Hepatocyte (in vitro differentiated cells): ENCODE results near the gene PPWD1. TPM values are rescaled to one million over a fixed set of nuclear protein-coding genes. Genes with fewer than 3 reads are reported as not detected.
"Not testable (repeated sequence)": the region's sequence is repeated elsewhere in the genome, so short reads cannot be mapped to it uniquely, and the experiment has no call there.

ENCODE experiments used
- DNase-seq: peaks from one replicate; pipeline ENCODE4 v3.0.0-alpha.2; 2016; ENCODE audit warnings: low spot score
- H2AFZ ChIP-seq: fragments of 200-600 bp; sonication (generic); 2 replicates; pipeline ENCODE4 v1.6.0; 2016; ENCODE audit warnings: antibody characterized with exemption, mild to moderate bottlenecking
- H3K27ac ChIP-seq: fragments of 200-600 bp; sonication (generic); 2 replicates; pipeline ENCODE4 v1.5.1; 2016; ENCODE audit warnings: mild to moderate bottlenecking
- H3K27me3 ChIP-seq: fragments of 200-600 bp; sonication (generic); 2 replicates; pipeline ENCODE4 v1.6.1; 2016
- H3K36me3 ChIP-seq: fragments of 200-600 bp; sonication (generic); replicated peaks from 2 replicates; pipeline ENCODE4 v1.5.1; 2016; ENCODE audit warnings: low read depth; ENCODE audit not compliant: insufficient read depth
- H3K4me1 ChIP-seq: fragments of 200-600 bp; sonication (generic); 2 replicates; pipeline ENCODE4 v1.5.1; 2016; ENCODE audit warnings: mild to moderate bottlenecking, moderate library complexity; ENCODE audit not compliant: insufficient read depth
- H3K4me2 ChIP-seq: fragments of 200-600 bp; sonication (generic); 2 replicates; pipeline ENCODE4 v1.6.0; 2016
- H3K4me3 ChIP-seq: fragments of 200-600 bp; sonication (generic); 2 replicates; pipeline ENCODE4 v1.5.1; 2016; ENCODE audit warnings: mild to moderate bottlenecking
- H3K79me2 ChIP-seq: fragments of 200-600 bp; sonication (generic); 2 replicates; pipeline ENCODE4 v1.6.0; 2017; ENCODE audit warnings: mild to moderate bottlenecking
- H3K9me2 ChIP-seq: fragments of 200-600 bp; sonication (generic); replicated peaks from 2 replicates; pipeline ENCODE4 v1.6.0; 2017; ENCODE audit warnings: mild to moderate bottlenecking; ENCODE audit not compliant: insufficient read depth
- H3K9me3 ChIP-seq: fragments of 200-600 bp; sonication (generic); 2 replicates; pipeline ENCODE4 v1.5.1; 2016; ENCODE audit warnings: low read depth, mild to moderate bottlenecking
- H4K20me1 ChIP-seq: fragments of 200-600 bp; sonication (generic); 2 replicates; pipeline ENCODE4 v1.6.0; 2016; ENCODE audit warnings: mild to moderate bottlenecking; ENCODE audit not compliant: insufficient read depth, poor library complexity, severe bottlenecking
- EZH2 ChIP-seq: fragments of 200-600 bp; sonication (generic); IDR thresholded peaks from 2 replicates; pipeline ENCODE4 v1.6.1; 2016; ENCODE audit warnings: antibody characterized with exemption, mild to moderate bottlenecking, borderline replicate concordance
- EZH2phosphoT487 ChIP-seq: fragments of 200-600 bp; sonication (generic); IDR thresholded peaks from one replicate; pipeline ENCODE4 v1.6.1; 2018; ENCODE audit warnings: antibody characterized with exemption, mild to moderate bottlenecking, low read depth, moderate library complexity; ENCODE audit not compliant: unreplicated experiment, severe bottlenecking
- WGBS: methylation state at CpG from one replicate; pipeline ENCODE4 v1.1.6; 2016; ENCODE audit warnings: low lambda C conversion rate; ENCODE audit errors: missing lambda C conversion rate; 5-methylcytosine and 5-hydroxymethylcytosine counted together
- polyA plus RNA-seq: library from polyadenylated mRNA; unstranded; fragments of >200 nt; fragmentation: Nextera tagmentation; extraction: Ambion mirVana; gene quantifications from 2 replicates; pipeline ENCODE4 v1.2.1, GENCODE V29; 2016
- total RNA-seq: library from RNA; depleted of rRNA; stranded (reverse); fragments of >200 nt; gene quantifications from 2 replicates; pipeline ENCODE4 v1.2.3, GENCODE V29; 2014
- TF ChIP-seq, protein P1 (sequence below): fragments of 200-600 bp; sonication (generic); IDR thresholded peaks from 2 replicates; pipeline ENCODE4 v1.5.1; 2016; ENCODE audit warnings: antibody characterized with exemption, mild to moderate bottlenecking; ENCODE audit not compliant: poor library complexity

The PPWD1 gene
- total and polyA plus RNA-seq, 2 experiments from 2014 or later = 23.4 to 39.2 TPM

DNA sequence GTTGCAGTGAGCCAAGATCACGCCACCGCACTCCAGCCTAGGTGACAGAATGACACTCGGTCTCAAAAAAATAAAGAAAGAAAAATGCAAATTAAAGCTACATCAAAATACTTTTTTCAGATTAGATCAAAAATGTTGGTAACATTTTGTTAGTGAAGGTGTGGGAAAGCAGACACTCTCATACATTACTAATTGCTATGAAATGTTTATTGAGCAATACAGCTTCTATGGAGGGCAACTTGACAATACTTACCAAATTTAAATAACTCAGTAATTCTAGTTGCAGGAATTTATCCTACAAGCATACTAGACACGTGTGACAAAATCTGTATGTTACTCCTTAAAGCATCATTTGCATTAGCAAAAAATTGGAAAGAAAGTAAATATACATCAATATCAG lies 56.9 kb downstream of the PPWD1 start:
- Histone ChIP-seq H3K9me2 (no peaks in the 10 kb centered on the region), H3K4me2 (no peak overlapping the region), H4K20me1 (peaks cover 15% of the 10 kb centered on the region), H2AFZ (no peak overlapping the region), H3K4me1 (peaks cover 14% of the 10 kb centered on the region), H3K27ac (no peak overlapping the region), H3K79me2 (peaks cover 88% of the 10 kb centered on the region), H3K36me3 (peaks cover 4% of the 10 kb centered on the region), H3K9me3 (no peaks in the 10 kb centered on the region), H3K27me3 (no peaks in the 10 kb centered on the region), H3K4me3 (no peak overlapping the region)
- DNase-seq = no peak
- 91% methylated on average over 4 of the region's 4 CpGs for WGBS
- TF ChIP-seq EZH2phosphoT487 = no peak
- TF ChIP-seq, protein P1, sequence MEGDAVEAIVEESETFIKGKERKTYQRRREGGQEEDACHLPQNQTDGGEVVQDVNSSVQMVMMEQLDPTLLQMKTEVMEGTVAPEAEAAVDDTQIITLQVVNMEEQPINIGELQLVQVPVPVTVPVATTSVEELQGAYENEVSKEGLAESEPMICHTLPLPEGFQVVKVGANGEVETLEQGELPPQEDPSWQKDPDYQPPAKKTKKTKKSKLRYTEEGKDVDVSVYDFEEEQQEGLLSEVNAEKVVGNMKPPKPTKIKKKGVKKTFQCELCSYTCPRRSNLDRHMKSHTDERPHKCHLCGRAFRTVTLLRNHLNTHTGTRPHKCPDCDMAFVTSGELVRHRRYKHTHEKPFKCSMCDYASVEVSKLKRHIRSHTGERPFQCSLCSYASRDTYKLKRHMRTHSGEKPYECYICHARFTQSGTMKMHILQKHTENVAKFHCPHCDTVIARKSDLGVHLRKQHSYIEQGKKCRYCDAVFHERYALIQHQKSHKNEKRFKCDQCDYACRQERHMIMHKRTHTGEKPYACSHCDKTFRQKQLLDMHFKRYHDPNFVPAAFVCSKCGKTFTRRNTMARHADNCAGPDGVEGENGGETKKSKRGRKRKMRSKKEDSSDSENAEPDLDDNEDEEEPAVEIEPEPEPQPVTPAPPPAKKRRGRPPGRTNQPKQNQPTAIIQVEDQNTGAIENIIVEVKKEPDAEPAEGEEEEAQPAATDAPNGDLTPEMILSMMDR = no peak
- no peak for TF ChIP-seq EZH2

DNA sequence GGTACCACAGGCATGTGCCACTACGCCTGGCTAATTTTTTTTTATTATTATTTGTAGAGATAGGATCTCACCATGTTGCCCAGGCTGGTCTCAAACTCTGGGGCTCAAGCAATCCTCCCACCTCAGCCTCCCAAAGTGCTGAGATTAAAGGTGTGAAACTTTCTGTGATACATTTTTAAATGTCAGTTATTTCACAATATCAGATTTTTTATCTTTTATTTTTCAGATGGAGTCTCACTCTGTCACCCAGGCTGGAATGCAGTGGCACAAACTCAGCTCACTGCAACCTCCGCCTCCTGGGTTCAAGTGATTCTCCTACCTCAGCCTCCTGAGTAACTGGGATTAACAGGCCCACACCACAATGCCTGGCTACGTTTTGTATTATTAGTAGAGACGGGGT lies 58.9 kb downstream of the PPWD1 start:
- not testable (repeated sequence) for DNase-seq, H2AFZ ChIP-seq, H3K36me3 ChIP-seq, H3K4me3 ChIP-seq, H3K27ac ChIP-seq, H3K9me3 ChIP-seq, H3K9me2 ChIP-seq, H3K27me3 ChIP-seq
- Histone ChIP-seq H3K4me2 (peak overlapping the region; percentile 76), H3K79me2 (peaks cover 90% of the 10 kb centered on the region), H4K20me1 (peaks cover 15% of the 10 kb centered on the region), H3K4me1 (peaks cover 14% of the 10 kb centered on the region)
- 91% methylated on average over 4 of the region's 4 CpGs for WGBS

DNA sequence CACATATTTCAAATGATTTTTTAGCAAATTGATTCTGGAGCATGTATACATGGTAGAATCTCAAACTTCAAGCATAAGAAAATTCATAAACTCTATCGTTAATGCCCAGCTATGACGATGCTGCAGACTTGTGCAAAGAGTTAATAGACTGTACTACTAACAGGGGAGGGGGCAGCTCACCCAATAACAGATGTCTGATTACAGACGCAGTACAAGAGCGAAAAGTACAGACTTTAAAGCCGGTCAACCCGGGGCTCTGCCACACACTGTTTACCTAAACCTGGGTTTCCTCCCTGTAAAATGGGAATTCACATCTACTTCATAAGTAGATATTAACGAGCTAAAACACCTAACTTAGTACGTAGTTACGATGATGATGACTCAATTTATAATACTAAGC lies 60.4 kb downstream of the PPWD1 start:
- H3K27me3 ChIP-seq = no peaks in the 10 kb centered on the region
- TF ChIP-seq, protein P1 = no peak
- TF ChIP-seq EZH2 = no peak

DNA sequence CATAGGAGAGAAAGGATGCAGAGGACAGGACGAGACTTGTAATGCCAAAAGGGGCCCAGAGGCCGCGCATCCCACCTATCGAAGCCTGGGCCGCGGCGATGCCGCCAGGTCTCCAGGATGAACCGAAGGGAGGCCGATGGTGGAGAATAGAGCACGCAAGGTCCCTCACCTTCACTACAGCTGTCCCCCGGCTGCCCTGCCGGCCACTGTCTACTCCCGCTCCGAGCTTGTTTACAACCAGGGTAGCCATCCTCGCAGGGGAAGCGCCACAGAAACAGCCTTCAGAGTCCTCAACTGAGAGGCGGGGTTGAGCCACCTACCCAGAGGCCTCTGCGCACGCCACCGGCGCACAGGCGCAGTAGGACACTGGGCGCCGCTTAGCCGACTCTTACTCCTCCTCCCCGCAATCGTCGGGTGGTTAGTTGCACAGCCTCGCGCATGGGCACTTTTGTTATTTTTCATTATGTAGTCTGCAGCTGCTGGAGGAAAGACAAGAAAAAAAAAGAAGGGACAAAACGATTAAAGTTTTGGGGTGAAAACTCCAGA lies 61.0 kb downstream of the PPWD1 start, which contains the start of gene TRIM23:
TSS of gene TRIM23 (minus strand) at position 309 of the 546 bp plus-strand sequence. CDS start at position 250, 59 bp downstream.
- peak; percentile 97 for DNase-seq
- H3K36me3 ChIP-seq = no peaks in the 10 kb centered on the region
- H3K27me3 ChIP-seq = no peaks in the 10 kb centered on the region
- no peaks in the 10 kb centered on the region for H3K9me3 ChIP-seq
- peak within 1 kb of the TSS; percentile 89 for H3K4me3 ChIP-seq
- H3K4me2 ChIP-seq = peak within 1 kb of the TSS; percentile 76
- H3K4me1 ChIP-seq = peaks cover 14% of the 10 kb centered on the region
- no peaks in the 10 kb centered on the region for H3K9me2 ChIP-seq
- WGBS = under 1% methylated on average over 30 of the region's 32 CpGs
- peak within 1 kb of the TSS; percentile 94 for H3K27ac ChIP-seq
- H3K79me2 ChIP-seq = peaks cover 90% of the 10 kb centered on the region
- H4K20me1 ChIP-seq = peaks cover 14% of the 10 kb centered on the region
- TF ChIP-seq EZH2 = no peak
- TF ChIP-seq EZH2phosphoT487 = no peak
- TF ChIP-seq, protein P1 = peak; percentile 12
- peak within 1 kb of the TSS; percentile 69 for H2AFZ ChIP-seq

More for the DNA sequence above, 60.4 kb downstream of the PPWD1 start:
- no peaks in the 10 kb centered on the region for H3K9me2 ChIP-seq
- H4K20me1 ChIP-seq = peaks cover 15% of the 10 kb centered on the region
- DNase-seq = peak; percentile 9
- H2AFZ ChIP-seq = peak overlapping the region; percentile 69
- H3K27ac ChIP-seq = peak overlapping the region; percentile 94
- H3K36me3 ChIP-seq = no peaks in the 10 kb centered on the region
- peak overlapping the region; percentile 76 for H3K4me2 ChIP-seq
- no peaks in the 10 kb centered on the region for H3K9me3 ChIP-seq
- WGBS = 26% methylated on average over 9 of the region's 9 CpGs
- H3K79me2 ChIP-seq = peaks cover 90% of the 10 kb centered on the region
- peak overlapping the region; percentile 89 for H3K4me3 ChIP-seq
- peaks cover 14% of the 10 kb centered on the region for H3K4me1 ChIP-seq
